HEK293 (cell line): Measurements from ENCODE around the gene PCBP3.

Source experiments
- CTCF ChIA-PET: fragments of 350-600 bp; formaldehyde crosslinking; extraction: SDS; loops from one replicate; lab custom pipeline; 2021; ENCODE audit warnings: antibody characterized with exemption; lab: Yijun Ruan, JAX
- POLR2A ChIA-PET: fragments of 300-600 bp; formaldehyde crosslinking; extraction: SDS; loops from one replicate; lab custom pipeline; 2020; ENCODE audit warnings: antibody characterized with exemption, inconsistent platforms; lab: Yijun Ruan, JAX
- H3K27ac ChIP-seq: fragments of 200-500 bp; sonication (Bioruptor generic); 2 replicates; pipeline ENCODE4 v1.5.1; 2014; ENCODE audit warnings: low read depth, low read length, control low read depth, inconsistent platforms; ENCODE audit errors: extremely low read depth
- H3K36me3 ChIP-seq, 2 experiments: fragments of 200-500 bp in 1 of 2; sonication (Bioruptor generic) in 1 of 2; 1 replicate in 1 of 2; 2 replicates in 1 of 2; pipeline ENCODE4 v1.5.1; 2014 to 2017; ENCODE audit warnings: inconsistent platforms in 2 of 2, low read length in 2 of 2; ENCODE audit not compliant: control insufficient read depth in 2 of 2, insufficient read depth in 1 of 2
- H3K4me1 ChIP-seq: fragments of 200-500 bp; sonication (Bioruptor generic); 2 replicates; pipeline ENCODE4 v1.5.1; 2014; ENCODE audit warnings: mild to moderate bottlenecking, low read length, inconsistent platforms; ENCODE audit not compliant: control insufficient read depth, insufficient read depth
- H3K4me3 ChIP-seq: 2 replicates; pipeline ENCODE4 v1.5.1; 2011; ENCODE audit warnings: low read depth, mild to moderate bottlenecking, control low read depth, low read length, moderate library complexity
- H3K9me3 ChIP-seq: fragments of 200-500 bp; sonication (Bioruptor generic); 2 replicates; pipeline ENCODE4 v1.5.1; 2014; ENCODE audit warnings: low read depth, low read length, inconsistent platforms; ENCODE audit not compliant: control insufficient read depth, insufficient read depth
- BCL11B ChIP-seq: fragments of 450-650 bp; formaldehyde crosslinking; IDR thresholded peaks from 2 replicates; pipeline ENCODE4 v1.5.1; 2016; ENCODE audit warnings: low read depth, missing biosample characterization, missing genetic modification characterization
- GLIS2 ChIP-seq: fragments of 450-650 bp; formaldehyde crosslinking; IDR thresholded peaks from 2 replicates; pipeline ENCODE4 v1.5.1; 2016; ENCODE audit warnings: missing biosample characterization, missing genetic modification characterization
- PRDM10 ChIP-seq: fragments of 450-650 bp; formaldehyde crosslinking; IDR thresholded peaks from 2 replicates; pipeline ENCODE4 v1.5.1; 2016; ENCODE audit warnings: missing biosample characterization, missing genetic modification characterization
- YY1 ChIP-seq: fragments of 450-650 bp; formaldehyde crosslinking; IDR thresholded peaks from 2 replicates; pipeline ENCODE4 v1.5.1; 2018; ENCODE audit warnings: missing biosample characterization, missing genetic modification characterization
- ZBTB17 ChIP-seq: fragments of 450-650 bp; formaldehyde crosslinking; IDR thresholded peaks from 2 replicates; pipeline ENCODE4 v1.5.1; 2016; ENCODE audit warnings: missing biosample characterization, missing genetic modification characterization
- ZBTB8A ChIP-seq: fragments of 450-650 bp; formaldehyde crosslinking; IDR thresholded peaks from 2 replicates; pipeline ENCODE4 v1.5.1; 2016; ENCODE audit warnings: missing biosample characterization, missing genetic modification characterization
- ZFP41 ChIP-seq: fragments of 450-650 bp; formaldehyde crosslinking; IDR thresholded peaks from 2 replicates; pipeline ENCODE4 v1.5.1; 2016; ENCODE audit warnings: missing biosample characterization, missing genetic modification characterization, borderline replicate concordance
- ZIC2 ChIP-seq: fragments of 450-650 bp; formaldehyde crosslinking; IDR thresholded peaks from 2 replicates; pipeline ENCODE4 v1.5.1; 2016; ENCODE audit warnings: missing biosample characterization, missing genetic modification characterization
- ZNF350 ChIP-seq: fragments of 450-650 bp; formaldehyde crosslinking; IDR thresholded peaks from 2 replicates; pipeline ENCODE4 v1.5.0; 2017; ENCODE audit warnings: missing biosample characterization, mild to moderate bottlenecking, missing genetic modification characterization
- ZNF394 ChIP-seq: fragments of 450-650 bp; formaldehyde crosslinking; IDR thresholded peaks from 2 replicates; pipeline ENCODE4 v1.5.1; 2016; ENCODE audit warnings: missing biosample characterization, missing genetic modification characterization, mild to moderate bottlenecking, moderate library complexity, borderline replicate concordance
- ZNF514 ChIP-seq: fragments of 450-650 bp; formaldehyde crosslinking; IDR thresholded peaks from 2 replicates; pipeline ENCODE4 v1.5.1; 2016; ENCODE audit warnings: missing biosample characterization, missing genetic modification characterization
- ZNF624 ChIP-seq: fragments of 450-650 bp; formaldehyde crosslinking; IDR thresholded peaks from 2 replicates; pipeline ENCODE4 v1.5.1; 2017; ENCODE audit warnings: missing biosample characterization, missing genetic modification characterization
- ZNF707 ChIP-seq: fragments of 450-650 bp; formaldehyde crosslinking; IDR thresholded peaks from 2 replicates; pipeline ENCODE4 v1.5.1; 2016; ENCODE audit warnings: missing biosample characterization, missing genetic modification characterization
- ZNF777 ChIP-seq: fragments of 450-650 bp; formaldehyde crosslinking; IDR thresholded peaks from 2 replicates; pipeline ENCODE4 v1.5.1; 2017; ENCODE audit warnings: missing biosample characterization, missing genetic modification characterization, borderline replicate concordance
- TF ChIP-seq, protein P1 (sequence below): fragments of 450-650 bp; formaldehyde crosslinking; IDR thresholded peaks from 2 replicates; pipeline ENCODE4 v1.5.1; 2016; ENCODE audit warnings: missing biosample characterization, missing genetic modification characterization
- TF ChIP-seq, protein P2 (sequence below): fragments of 450-650 bp; formaldehyde crosslinking; IDR thresholded peaks from 2 replicates; pipeline ENCODE4 v1.5.1; 2017; ENCODE audit warnings: missing biosample characterization, mild to moderate bottlenecking, missing genetic modification characterization, moderate library complexity

PCBP3 gene

GRCh38 chr21:45803618-45804340, 160.3 kb downstream of the PCBP3 start:
- Histone ChIP-seq H3K27ac (no peak overlapping the region), H3K4me3 (no peak overlapping the region), H3K4me1 (no peaks in the 10 kb centered on the region), H3K36me3 (no peaks in the 10 kb centered on the region), H3K9me3 (no peaks in the 10 kb centered on the region)
- ChIA-PET CTCF (interaction anchor here (0.8 to 1.0 kb wide), 2 partner anchors 17 to 109 kb away, joined by 4 read pairs; no protein-coding TSS in a partner anchor), POLR2A (no interaction called here)
- TF ChIP-seq PRDM10 (tag by site-specific recombination) (no peak), ZFP41 (tag by site-specific recombination) (no peak), ZNF707 (no peak), ZNF350 (tag by site-specific recombination) (no peak), ZNF624 (tag by site-specific recombination) (no peak), ZBTB8A (no peak), ZNF514 (no peak), GLIS2 (tag by site-specific recombination) (no peak), ZNF394 (tag by site-specific recombination) (no peak), ZNF777 (tag by site-specific recombination) (no peak), BCL11B (tag by site-specific recombination) (no peak), YY1 (tag by site-specific recombination) (no peak)
- TF ChIP-seq, protein P1, sequence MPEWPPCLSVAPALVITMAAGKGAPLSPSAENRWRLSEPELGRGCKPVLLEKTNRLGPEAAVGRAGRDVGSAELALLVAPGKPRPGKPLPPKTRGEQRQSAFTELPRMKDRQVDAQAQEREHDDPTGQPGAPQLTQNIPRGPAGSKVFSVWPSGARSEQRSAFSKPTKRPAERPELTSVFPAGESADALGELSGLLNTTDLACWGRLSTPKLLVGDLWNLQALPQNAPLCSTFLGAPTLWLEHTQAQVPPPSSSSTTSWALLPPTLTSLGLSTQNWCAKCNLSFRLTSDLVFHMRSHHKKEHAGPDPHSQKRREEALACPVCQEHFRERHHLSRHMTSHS (tag by site-specific recombination) = no peak
- TF ChIP-seq, protein P2, sequence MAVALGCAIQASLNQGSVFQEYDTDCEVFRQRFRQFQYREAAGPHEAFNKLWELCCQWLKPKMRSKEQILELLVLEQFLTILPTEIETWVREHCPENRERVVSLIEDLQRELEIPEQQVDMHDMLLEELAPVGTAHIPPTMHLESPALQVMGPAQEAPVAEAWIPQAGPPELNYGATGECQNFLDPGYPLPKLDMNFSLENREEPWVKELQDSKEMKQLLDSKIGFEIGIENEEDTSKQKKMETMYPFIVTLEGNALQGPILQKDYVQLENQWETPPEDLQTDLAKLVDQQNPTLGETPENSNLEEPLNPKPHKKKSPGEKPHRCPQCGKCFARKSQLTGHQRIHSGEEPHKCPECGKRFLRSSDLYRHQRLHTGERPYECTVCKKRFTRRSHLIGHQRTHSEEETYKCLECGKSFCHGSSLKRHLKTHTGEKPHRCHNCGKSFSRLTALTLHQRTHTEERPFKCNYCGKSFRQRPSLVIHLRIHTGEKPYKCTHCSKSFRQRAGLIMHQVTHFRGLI (tag by site-specific recombination) = no peak

GRCh38 chr21:45804809-45805313, 161.3 kb downstream of the PCBP3 start:
- Histone ChIP-seq H3K27ac (no peak overlapping the region), H3K4me1 (no peaks in the 10 kb centered on the region), H3K36me3 (no peaks in the 10 kb centered on the region), H3K4me3 (no peak overlapping the region), H3K9me3 (no peaks in the 10 kb centered on the region)
- ChIA-PET POLR2A (no interaction called here), CTCF (interaction anchor here (1.7 kb wide), 1 partner anchor 249 kb away, joined by 6 read pairs; no protein-coding TSS in a partner anchor)
- TF ChIP-seq ZIC2 (peak; percentile 97), ZBTB17 (no peak)
